Erythroblast (primary cell): ENCODE measurements around the gene CANT1.

Experiments
- GATA1 ChIP-seq: IDR thresholded peaks from 2 replicates; pipeline ENCODE4 v1.6.1; 2011; ENCODE audit warnings: low read depth, mild to moderate bottlenecking, control low read depth, low read length, moderate library complexity
- POLR2A ChIP-seq: IDR thresholded peaks from 2 replicates; pipeline ENCODE4 v1.6.1; 2011; ENCODE audit warnings: mild to moderate bottlenecking, low read length

DNA sequence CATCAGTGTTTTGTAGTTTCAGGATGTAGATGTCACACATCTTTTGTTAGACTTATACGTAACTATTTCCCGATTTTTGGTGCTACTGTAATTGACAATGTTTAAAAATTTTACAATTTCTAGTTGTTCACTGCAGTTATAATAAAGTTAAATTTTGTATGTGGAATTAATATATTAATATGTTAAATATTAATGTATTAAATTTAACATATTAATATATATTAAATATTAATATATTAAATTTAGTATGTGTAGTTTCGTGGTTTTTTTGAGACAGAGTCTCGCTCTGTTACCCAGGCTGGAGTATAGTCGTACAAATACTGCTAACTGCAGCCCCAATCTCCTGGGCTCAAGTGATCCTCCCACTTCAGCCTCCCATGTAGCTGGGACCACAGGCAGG, 24.2 kb downstream of the CANT1 start:
- TF ChIP-seq POLR2A (no peak), GATA1 (no peak)
